Endodermal cell (in vitro differentiated cells): Measurements from ENCODE around the gene PLOD2. TPM values are rescaled to one million over a fixed set of nuclear protein-coding genes. Genes with fewer than 3 reads are reported as not detected.
A peak's percentile ranks its signal among the peaks of the same experiment; 100 is the strongest.

Source experiments
- DNase-seq: peaks from one replicate; pipeline ENCODE4 v3.0.0-alpha.2; 2017
- H3K27ac ChIP-seq: 2 replicates; pipeline ENCODE4 v1.5.1; 2013; ENCODE audit warnings: mild to moderate bottlenecking, low read depth, low read length, moderate library complexity
- H3K27me3 ChIP-seq: 2 replicates; pipeline ENCODE4 v1.6.1; 2013; ENCODE audit warnings: mild to moderate bottlenecking, low read length, moderate library complexity; ENCODE audit not compliant: insufficient read depth, control insufficient read depth, poor library complexity, severe bottlenecking
- H3K36me3 ChIP-seq: 2 replicates; pipeline ENCODE4 v1.7.0; 2013; ENCODE audit warnings: mild to moderate bottlenecking, low read length, moderate library complexity; ENCODE audit not compliant: control insufficient read depth, insufficient read depth
- H3K4me1 ChIP-seq: one replicate; pipeline ENCODE4 v1.7.0; 2013; ENCODE audit warnings: low read length; ENCODE audit not compliant: control insufficient read depth, insufficient read depth
- H3K4me3 ChIP-seq: 2 replicates; pipeline ENCODE4 v1.5.1; 2013; ENCODE audit warnings: mild to moderate bottlenecking, low read length, moderate library complexity
- H3K9ac ChIP-seq: 2 replicates; pipeline ENCODE4 v1.6.1; 2013; ENCODE audit warnings: mild to moderate bottlenecking, low read length, moderate library complexity; ENCODE audit not compliant: poor library complexity, severe bottlenecking; ENCODE audit errors: extremely low read depth
- H3K9me3 ChIP-seq: 2 replicates; pipeline ENCODE4 v1.6.1; 2013; ENCODE audit warnings: mild to moderate bottlenecking, low read length, moderate library complexity; ENCODE audit not compliant: control insufficient read depth
- H3K27ac Mint-ChIP-seq: 2 replicates; pipeline ENCODE4 v1.8.0; 2020; ENCODE audit warnings: mixed read lengths
- H3K27me3 Mint-ChIP-seq: 2 replicates; pipeline ENCODE4 v1.8.0; 2021; ENCODE audit warnings: mild to moderate bottlenecking, mixed read lengths; ENCODE audit not compliant: insufficient read depth
- H3K36me3 Mint-ChIP-seq: 2 replicates; pipeline ENCODE4 v1.8.0; 2020; ENCODE audit warnings: low read depth, mixed read lengths
- H3K4me1 Mint-ChIP-seq: 2 replicates; pipeline ENCODE4 v1.8.0; 2020; ENCODE audit warnings: mixed read lengths
- H3K4me3 Mint-ChIP-seq: 2 replicates; pipeline ENCODE4 v1.8.0; 2020; ENCODE audit warnings: mild to moderate bottlenecking, moderate library complexity, mixed read lengths
- H3K9me3 Mint-ChIP-seq: 2 replicates; pipeline ENCODE4 v1.8.0; 2020; ENCODE audit warnings: mild to moderate bottlenecking, mixed read lengths
- WGBS, 2 experiments: methylation state at CpG; one replicate each; pipeline versions ENCODE4 v1.1.5 to v1.1.7; 2013; ENCODE audit warnings: missing lambda C conversion rate in 2 of 2, mixed read lengths in 1 of 2; ENCODE audit not compliant: insufficient coverage in 1 of 2, insufficient read length in 1 of 2; 5-methylcytosine and 5-hydroxymethylcytosine counted together
- total RNA-seq, 2 donors: library from RNA; stranded (reverse); fragmentation: NEBNext Ultra II Directional in 1 of 2; extraction: Animal tissue kit (Norgen Biotek cat#: 25700) in 1 of 2; gene quantifications; 2 replicates in 1 of 2; 3 replicates in 1 of 2; pipeline ENCODE4 v1.2.1, GENCODE V29; 2021
- TF ChIP-seq, protein P1 (sequence below): fragments of 200-600 bp; sonication (generic); conservative IDR thresholded peaks from 2 replicates; pipeline ENCODE4 v1.5.0; 2021; ENCODE audit warnings: antibody characterized with exemption, mild to moderate bottlenecking

The PLOD2 gene
- total RNA-seq, 2 donors from 2014 or later: 37.9 to 65.5 TPM

DNA sequence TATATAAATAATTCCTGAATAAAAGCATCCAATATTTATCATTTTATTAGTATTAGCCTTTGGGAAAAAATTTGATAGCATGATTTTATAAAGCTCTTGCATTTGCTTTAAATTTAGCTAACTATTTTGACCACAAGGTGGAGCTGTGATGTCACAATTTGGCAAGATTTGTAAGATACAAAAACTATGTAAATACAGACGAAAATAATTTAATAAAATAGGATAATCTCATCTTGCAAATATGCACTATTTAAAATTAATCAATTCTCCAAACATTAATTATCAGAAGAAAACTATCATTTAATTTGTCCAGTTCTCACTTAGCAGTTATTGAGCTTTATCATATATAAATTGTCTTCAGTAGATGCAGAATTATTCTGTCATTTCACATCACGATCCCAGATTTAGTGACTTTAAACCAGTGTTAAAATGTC is 95.4 kb downstream of the PLOD2 start:
- Mint-ChIP-seq H3K27ac (no peak overlapping the region), H3K4me3 (no peak overlapping the region), H3K4me1 (no peaks in the 10 kb centered on the region), H3K27me3 (peaks cover 13% of the 10 kb centered on the region), H3K36me3 (peaks cover 3% of the 10 kb centered on the region), H3K9me3 (no peaks in the 10 kb centered on the region)
- DNase-seq: no peak
- Histone ChIP-seq H3K27me3 (peaks cover 7% of the 10 kb centered on the region), H3K27ac (no peak overlapping the region), H3K9ac (no peak overlapping the region), H3K36me3 (peaks cover 13% of the 10 kb centered on the region), H3K4me3 (no peak overlapping the region), H3K9me3 (no peaks in the 10 kb centered on the region), H3K4me1 (no peaks in the 10 kb centered on the region)
- WGBS, 2 experiments: no CpG with 5 or more reads among the region's 2 CpGs
- TF ChIP-seq, protein P1, sequence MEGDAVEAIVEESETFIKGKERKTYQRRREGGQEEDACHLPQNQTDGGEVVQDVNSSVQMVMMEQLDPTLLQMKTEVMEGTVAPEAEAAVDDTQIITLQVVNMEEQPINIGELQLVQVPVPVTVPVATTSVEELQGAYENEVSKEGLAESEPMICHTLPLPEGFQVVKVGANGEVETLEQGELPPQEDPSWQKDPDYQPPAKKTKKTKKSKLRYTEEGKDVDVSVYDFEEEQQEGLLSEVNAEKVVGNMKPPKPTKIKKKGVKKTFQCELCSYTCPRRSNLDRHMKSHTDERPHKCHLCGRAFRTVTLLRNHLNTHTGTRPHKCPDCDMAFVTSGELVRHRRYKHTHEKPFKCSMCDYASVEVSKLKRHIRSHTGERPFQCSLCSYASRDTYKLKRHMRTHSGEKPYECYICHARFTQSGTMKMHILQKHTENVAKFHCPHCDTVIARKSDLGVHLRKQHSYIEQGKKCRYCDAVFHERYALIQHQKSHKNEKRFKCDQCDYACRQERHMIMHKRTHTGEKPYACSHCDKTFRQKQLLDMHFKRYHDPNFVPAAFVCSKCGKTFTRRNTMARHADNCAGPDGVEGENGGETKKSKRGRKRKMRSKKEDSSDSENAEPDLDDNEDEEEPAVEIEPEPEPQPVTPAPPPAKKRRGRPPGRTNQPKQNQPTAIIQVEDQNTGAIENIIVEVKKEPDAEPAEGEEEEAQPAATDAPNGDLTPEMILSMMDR: peak; percentile 96

DNA sequence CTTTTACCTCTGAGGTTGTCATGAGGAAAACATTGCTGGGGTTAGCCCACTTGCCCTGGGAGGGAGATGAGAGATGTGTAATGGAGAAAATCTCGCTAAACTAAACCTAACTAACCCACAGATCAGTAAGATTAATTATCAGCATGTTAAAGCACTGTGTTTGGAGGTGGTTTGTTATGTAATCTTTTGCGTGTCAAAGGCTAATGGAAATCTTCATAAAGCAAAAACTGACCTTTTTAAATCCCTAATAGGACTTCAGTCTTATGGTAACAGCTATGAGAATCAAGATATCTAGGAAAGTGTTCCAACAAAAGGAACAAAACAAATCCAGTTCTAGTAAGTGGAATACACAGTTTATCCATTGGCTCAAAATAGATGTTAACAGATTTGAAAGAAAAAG is 102.7 kb downstream of the PLOD2 start:
- Mint-ChIP-seq H3K27ac (no peak overlapping the region), H3K36me3 (no peaks in the 10 kb centered on the region), H3K4me1 (peaks cover 14% of the 10 kb centered on the region), H3K9me3 (no peaks in the 10 kb centered on the region), H3K27me3 (peaks cover 48% of the 10 kb centered on the region), H3K4me3 (no peak overlapping the region)
- H3K4me3 ChIP-seq: no peak overlapping the region
- 85% methylated on average over 1 of the region's 2 CpGs; no CpG with 5 or more reads in 1 of the 2 experiments for whole genome bisulfite sequencing, 2 experiments
- H3K27ac ChIP-seq: no peak overlapping the region
- no peak for DNase-seq
- H3K36me3 ChIP-seq: no peaks in the 10 kb centered on the region
- no peak overlapping the region for H3K9ac ChIP-seq
- no peaks in the 10 kb centered on the region for H3K4me1 ChIP-seq
- peaks cover 50% of the 10 kb centered on the region for H3K27me3 ChIP-seq
- TF ChIP-seq, protein P1: no peak
- no peaks in the 10 kb centered on the region for H3K9me3 ChIP-seq

DNA sequence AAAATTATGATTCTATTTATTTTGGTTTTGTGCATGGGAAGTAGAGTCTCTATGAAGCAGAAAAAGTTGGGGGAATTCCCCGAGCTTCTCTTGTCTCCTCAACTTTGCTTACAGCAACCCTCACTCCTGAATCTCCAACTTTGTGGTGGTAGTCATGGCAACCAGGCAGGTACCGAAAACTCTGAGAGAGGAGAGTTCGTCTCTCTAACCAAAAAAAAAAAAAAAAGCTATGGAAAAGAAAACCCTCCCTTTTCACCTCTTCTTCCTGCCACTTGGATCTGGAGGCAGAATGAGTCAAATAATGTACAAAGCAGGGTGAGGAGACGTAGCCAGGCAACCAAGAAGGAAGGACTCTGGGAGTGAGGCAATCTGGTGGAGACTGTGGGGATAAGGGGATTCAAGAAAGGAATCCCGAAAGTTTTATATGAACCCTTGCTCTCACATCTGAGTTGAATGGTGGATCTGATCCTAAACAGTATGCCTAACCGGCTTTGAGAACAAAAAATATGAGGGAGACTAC is 108.1 kb downstream of the PLOD2 start:
- Histone ChIP-seq H3K4me3 (no peak overlapping the region), H3K9me3 (no peaks in the 10 kb centered on the region), H3K27ac (no peak overlapping the region), H3K36me3 (no peaks in the 10 kb centered on the region), H3K9ac (no peak overlapping the region), H3K27me3 (peaks cover 25% of the 10 kb centered on the region), H3K4me1 (no peaks in the 10 kb centered on the region)
- peaks cover 29% of the 10 kb centered on the region for H3K27me3 Mint-ChIP-seq
- no peak overlapping the region for H3K27ac Mint-ChIP-seq
- peaks cover 6% of the 10 kb centered on the region for H3K4me1 Mint-ChIP-seq
- DNase-seq: no peak
- H3K9me3 Mint-ChIP-seq: no peaks in the 10 kb centered on the region
- WGBS, 2 experiments: 84 to 100% methylated on average over 1 to 6 of the region's 6 CpGs
- H3K4me3 Mint-ChIP-seq: no peak overlapping the region
- no peaks in the 10 kb centered on the region for H3K36me3 Mint-ChIP-seq
- TF ChIP-seq, protein P1: no peak
